ENCODE measurements around the gene SHCBP1.

The SHCBP1 gene

GRCh38 chr16:46621006-46621933 is at the start of gene SHCBP1:
Gene SHCBP1, minus strand, starts transcription at chr16:46621379. Its CDS starts 20 bp downstream, at chr16:46621359.
- peak within 1 kb of the TSS; percentile 75 for H2AFZ ChIP-seq (ENCODE audit: low read depth, low read length, severe bottlenecking)
- peaks cover 49% of the 10 kb centered on the region for H3K79me2 ChIP-seq (ENCODE audit: insufficient read depth, low read length)
- H3K4me3 ChIP-seq (ENCODE audit: insufficient read depth, low read length, poor library complexity, severe bottlenecking), result peak within 1 kb of the TSS; percentile 92
- peak within 1 kb of the TSS; percentile 97 for H3K4me2 ChIP-seq (ENCODE audit: low read depth, low read length, poor library complexity, severe bottlenecking)
- TF ChIP-seq EZH2phosphoT487 (conservative IDR thresholded peaks at IDR 0.05; ENCODE audit: low read length) (no peak), CTCF (IDR thresholded peaks at IDR 0.05; ENCODE audit: insufficient read depth, low read length, poor library complexity, severe bottlenecking) (no peak)
- H3K27me3 ChIP-seq (ENCODE audit: low read length), result no peaks in the 10 kb centered on the region
- peaks cover 18% of the 10 kb centered on the region; the same call in 1 of the 2 replicates for H3K36me3 ChIP-seq (ENCODE audit: low read length)
- H3K9me3 ChIP-seq (ENCODE audit: insufficient read depth, low read length), result no peaks in the 10 kb centered on the region
- H3K9me2 ChIP-seq (replicated peaks; ENCODE audit: insufficient read depth, low read length), result no peaks in the 10 kb centered on the region
- 0 out of 2 replicates have a peak, but pooled peaks cover 4% of the 10 kb centered on the region for H3F3A ChIP-seq (ENCODE audit: insufficient read depth)
- H3K27ac ChIP-seq (ENCODE audit: low read depth, low read length), result peak within 1 kb of the TSS; percentile 78
- H4K20me1 ChIP-seq (ENCODE audit: low read depth, low read length), result no peaks in the 10 kb centered on the region
- peak within 1 kb of the TSS; percentile 94 for H3K9ac ChIP-seq (ENCODE audit: low read length)

GRCh38 chr16:46662123-46662522 is 40.9 kb upstream of the SHCBP1 start:
- no peak for TF ChIP-seq CTCF (IDR thresholded peaks at IDR 0.05; ENCODE audit: insufficient read depth, low read length, poor library complexity, severe bottlenecking)
- TF ChIP-seq EZH2phosphoT487 (conservative IDR thresholded peaks at IDR 0.05; ENCODE audit: low read length), result no peak
- Histone ChIP-seq H3K9me3 (ENCODE audit: insufficient read depth, low read length) (no peaks in the 10 kb centered on the region), H3K9ac (ENCODE audit: low read length) (no peak overlapping the region), H3K9me2 (replicated peaks; ENCODE audit: insufficient read depth, low read length) (no peaks in the 10 kb centered on the region), H3K27me3 (ENCODE audit: low read length) (no peaks in the 10 kb centered on the region), H3K79me2 (ENCODE audit: insufficient read depth, low read length) (no peaks in the 10 kb centered on the region), H3K4me2 (ENCODE audit: low read depth, low read length, poor library complexity, severe bottlenecking) (no peak overlapping the region), H4K20me1 (ENCODE audit: low read depth, low read length) (no peaks in the 10 kb centered on the region), H3K4me3 (ENCODE audit: insufficient read depth, low read length, poor library complexity, severe bottlenecking) (no peak overlapping the region), H3F3A (ENCODE audit: insufficient read depth) (no peaks in the 10 kb centered on the region), H3K36me3 (ENCODE audit: low read length) (peaks cover 20% of the 10 kb centered on the region), H2AFZ (ENCODE audit: low read depth, low read length, severe bottlenecking) (no peak overlapping the region), H3K27ac (ENCODE audit: low read depth, low read length) (no peak overlapping the region)

GRCh38 chr16:46658925-46659324 is 37.7 kb upstream of the SHCBP1 start:
- Histone ChIP-seq H3K4me3 (ENCODE audit: insufficient read depth, low read length, poor library complexity, severe bottlenecking) (no peak overlapping the region), H3K79me2 (ENCODE audit: insufficient read depth, low read length) (no peaks in the 10 kb centered on the region), H3K27me3 (ENCODE audit: low read length) (no peaks in the 10 kb centered on the region), H3K27ac (ENCODE audit: low read depth, low read length) (no peak overlapping the region), H3F3A (ENCODE audit: insufficient read depth) (no peaks in the 10 kb centered on the region), H4K20me1 (ENCODE audit: low read depth, low read length) (no peaks in the 10 kb centered on the region), H3K9ac (ENCODE audit: low read length) (no peak overlapping the region), H3K9me2 (replicated peaks; ENCODE audit: insufficient read depth, low read length) (no peaks in the 10 kb centered on the region), H3K36me3 (ENCODE audit: low read length) (peaks cover 18% of the 10 kb centered on the region), H2AFZ (ENCODE audit: low read depth, low read length, severe bottlenecking) (no peak overlapping the region), H3K4me2 (ENCODE audit: low read depth, low read length, poor library complexity, severe bottlenecking) (no peak overlapping the region), H3K9me3 (ENCODE audit: insufficient read depth, low read length) (no peaks in the 10 kb centered on the region)
- TF ChIP-seq CTCF (IDR thresholded peaks at IDR 0.05; ENCODE audit: insufficient read depth, low read length, poor library complexity, severe bottlenecking) (no peak), EZH2phosphoT487 (conservative IDR thresholded peaks at IDR 0.05; ENCODE audit: low read length) (no peak)
